Measurements from ENCODE around the gene YIPF3.

DNA sequence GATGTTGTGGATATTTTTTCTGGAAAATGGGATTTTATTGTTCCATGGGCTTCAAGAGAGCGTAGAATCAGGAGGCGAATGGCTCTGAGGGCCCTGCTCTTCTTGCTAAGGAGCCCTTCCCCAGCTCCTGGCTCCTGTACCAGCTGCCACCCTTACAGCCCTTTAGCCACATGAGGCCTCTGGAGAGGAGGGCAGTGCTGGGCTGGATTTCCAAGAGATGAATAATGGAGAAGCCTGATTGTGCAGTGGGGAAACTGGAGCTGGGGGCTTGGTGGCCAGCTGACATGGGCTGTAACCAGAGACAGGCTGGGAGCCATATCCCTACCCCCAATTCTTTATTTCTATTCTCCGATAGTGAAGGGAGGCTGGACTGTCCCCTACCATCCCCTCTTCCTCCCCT lies 15.8 kb downstream of the YIPF3 start:
- TF ChIP-seq POLR2AphosphoS5 (IDR thresholded peaks at IDR 0.05; ENCODE audit: low read depth, low read length) (no peak), TAF1 (IDR thresholded peaks at IDR 0.05; ENCODE audit: borderline replicate concordance, insufficient read depth, low read length) (no peak), SIN3A (IDR thresholded peaks at IDR 0.05; ENCODE audit: borderline replicate concordance, insufficient read depth, low read length) (no peak), FOXP2 (optimal IDR thresholded peaks at IDR 0.05; ENCODE audit: borderline replicate concordance, extremely low read depth, extremely low read length, insufficient read depth) (no peak)
- TF ChIP-seq, protein P1, sequence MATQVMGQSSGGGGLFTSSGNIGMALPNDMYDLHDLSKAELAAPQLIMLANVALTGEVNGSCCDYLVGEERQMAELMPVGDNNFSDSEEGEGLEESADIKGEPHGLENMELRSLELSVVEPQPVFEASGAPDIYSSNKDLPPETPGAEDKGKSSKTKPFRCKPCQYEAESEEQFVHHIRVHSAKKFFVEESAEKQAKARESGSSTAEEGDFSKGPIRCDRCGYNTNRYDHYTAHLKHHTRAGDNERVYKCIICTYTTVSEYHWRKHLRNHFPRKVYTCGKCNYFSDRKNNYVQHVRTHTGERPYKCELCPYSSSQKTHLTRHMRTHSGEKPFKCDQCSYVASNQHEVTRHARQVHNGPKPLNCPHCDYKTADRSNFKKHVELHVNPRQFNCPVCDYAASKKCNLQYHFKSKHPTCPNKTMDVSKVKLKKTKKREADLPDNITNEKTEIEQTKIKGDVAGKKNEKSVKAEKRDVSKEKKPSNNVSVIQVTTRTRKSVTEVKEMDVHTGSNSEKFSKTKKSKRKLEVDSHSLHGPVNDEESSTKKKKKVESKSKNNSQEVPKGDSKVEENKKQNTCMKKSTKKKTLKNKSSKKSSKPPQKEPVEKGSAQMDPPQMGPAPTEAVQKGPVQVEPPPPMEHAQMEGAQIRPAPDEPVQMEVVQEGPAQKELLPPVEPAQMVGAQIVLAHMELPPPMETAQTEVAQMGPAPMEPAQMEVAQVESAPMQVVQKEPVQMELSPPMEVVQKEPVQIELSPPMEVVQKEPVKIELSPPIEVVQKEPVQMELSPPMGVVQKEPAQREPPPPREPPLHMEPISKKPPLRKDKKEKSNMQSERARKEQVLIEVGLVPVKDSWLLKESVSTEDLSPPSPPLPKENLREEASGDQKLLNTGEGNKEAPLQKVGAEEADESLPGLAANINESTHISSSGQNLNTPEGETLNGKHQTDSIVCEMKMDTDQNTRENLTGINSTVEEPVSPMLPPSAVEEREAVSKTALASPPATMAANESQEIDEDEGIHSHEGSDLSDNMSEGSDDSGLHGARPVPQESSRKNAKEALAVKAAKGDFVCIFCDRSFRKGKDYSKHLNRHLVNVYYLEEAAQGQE (IDR thresholded peaks at IDR 0.05; ENCODE audit: insufficient read depth in 1 of 2, low read depth in 2 of 2, low read length in 2 of 2): no peak

Data from PFSK-1 (cell line).